HG02884 (cell line): ENCODE measurements around the gene ANKRD28.
A peak's percentile ranks its signal among the peaks of the same experiment; 100 is the strongest.

Experiments used
- ATAC-seq: cut with Tn5 transposase; IDR thresholded peaks from one replicate; pipeline ENCODE4 v1.9.1; 2021; ENCODE audit warnings: mild to moderate bottlenecking, moderate library complexity; ENCODE audit not compliant: unreplicated experiment

Gene ANKRD28

DNA sequence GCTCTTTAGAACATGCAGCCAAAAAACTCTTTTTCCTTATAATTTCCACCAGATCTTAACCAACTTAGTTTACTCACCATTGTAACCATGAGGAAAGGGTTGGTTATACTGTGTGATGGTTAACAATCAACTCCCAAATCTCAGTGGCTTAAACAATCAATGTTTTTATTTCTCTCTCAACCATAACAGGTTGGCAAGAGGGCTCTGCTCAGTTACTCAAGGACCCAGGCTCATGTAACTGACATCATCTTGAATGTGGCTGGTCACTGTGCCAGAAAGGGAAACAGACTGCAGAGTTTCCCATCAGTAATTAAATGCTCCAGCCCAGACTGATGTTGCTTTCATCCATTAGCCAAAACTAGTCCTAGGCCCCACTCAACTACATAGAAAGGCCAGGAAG lies 69.0 kb downstream of the ANKRD28 start:
- no peak for ATAC-seq

DNA sequence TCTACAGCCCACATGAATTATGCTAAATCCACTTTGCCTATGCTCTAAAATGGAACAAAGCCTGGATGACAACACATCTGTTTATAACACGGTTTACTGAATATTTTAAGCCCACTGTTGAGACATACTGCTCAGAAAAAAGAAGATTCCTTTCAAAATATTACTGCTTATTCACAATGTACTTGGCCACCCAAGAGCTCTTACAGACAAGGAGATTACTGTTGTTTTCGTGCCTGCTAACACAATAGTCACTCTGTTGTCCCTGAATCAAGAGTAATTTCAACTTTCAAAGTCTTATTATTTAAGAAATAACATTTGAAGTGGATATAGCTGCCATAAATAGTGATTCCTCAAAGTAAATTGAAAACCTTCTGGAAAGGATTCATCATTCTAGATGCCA lies 70.9 kb downstream of the ANKRD28 start:
- ATAC-seq = no peak

DNA sequence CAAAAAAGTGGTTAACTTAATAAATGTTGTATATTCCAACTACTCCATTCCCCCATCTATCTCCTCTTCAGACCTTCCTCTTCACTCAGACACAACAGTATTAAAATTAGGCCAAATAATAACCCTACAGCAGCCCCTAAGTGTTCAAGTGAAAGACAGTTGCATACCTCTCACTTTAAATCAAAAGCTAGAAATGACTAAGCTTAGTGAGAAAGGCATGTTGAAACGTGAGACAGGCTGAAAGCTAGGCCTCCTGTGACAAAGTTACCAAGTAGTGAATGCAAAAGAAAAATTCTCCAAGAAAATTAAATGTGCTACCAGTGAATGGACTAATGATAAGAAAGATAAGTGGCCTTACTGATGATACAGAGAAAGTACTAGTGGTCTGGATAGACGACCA lies 71.7 kb downstream of the ANKRD28 start:
- peak; percentile 93 for ATAC-seq

DNA sequence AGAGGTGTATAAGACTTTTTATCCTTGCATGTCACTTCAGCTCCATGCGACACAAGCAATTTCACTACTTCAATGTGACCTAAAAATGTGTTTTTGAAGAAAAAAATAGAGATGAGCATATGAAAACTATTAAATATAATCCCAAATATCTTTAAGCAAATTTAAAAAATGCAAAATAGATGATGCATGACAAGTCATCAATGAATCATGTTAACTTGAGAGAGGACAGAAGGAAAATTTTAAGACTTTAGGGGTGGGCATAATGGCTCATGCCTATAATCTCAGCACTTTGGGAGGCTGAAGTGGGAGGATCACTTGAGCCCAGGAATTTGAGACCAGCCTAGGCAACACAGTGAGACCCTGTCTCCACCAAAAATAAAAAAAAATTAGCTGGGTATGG lies 73.3 kb downstream of the ANKRD28 start:
- ATAC-seq = no peak

DNA sequence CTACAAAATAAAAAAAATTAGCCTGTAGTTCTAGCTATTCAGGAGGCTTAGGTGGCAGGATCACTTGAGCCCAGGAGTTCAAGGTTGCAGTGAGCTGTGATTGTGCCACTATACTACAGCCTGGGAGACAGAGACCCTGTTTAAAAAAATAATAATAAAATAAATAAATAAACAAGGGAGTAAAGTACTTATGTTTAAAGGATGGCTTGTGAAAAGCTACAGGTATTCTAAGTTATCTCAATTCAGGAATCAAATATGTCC lies 74.2 kb downstream of the ANKRD28 start:
- ATAC-seq = no peak

DNA sequence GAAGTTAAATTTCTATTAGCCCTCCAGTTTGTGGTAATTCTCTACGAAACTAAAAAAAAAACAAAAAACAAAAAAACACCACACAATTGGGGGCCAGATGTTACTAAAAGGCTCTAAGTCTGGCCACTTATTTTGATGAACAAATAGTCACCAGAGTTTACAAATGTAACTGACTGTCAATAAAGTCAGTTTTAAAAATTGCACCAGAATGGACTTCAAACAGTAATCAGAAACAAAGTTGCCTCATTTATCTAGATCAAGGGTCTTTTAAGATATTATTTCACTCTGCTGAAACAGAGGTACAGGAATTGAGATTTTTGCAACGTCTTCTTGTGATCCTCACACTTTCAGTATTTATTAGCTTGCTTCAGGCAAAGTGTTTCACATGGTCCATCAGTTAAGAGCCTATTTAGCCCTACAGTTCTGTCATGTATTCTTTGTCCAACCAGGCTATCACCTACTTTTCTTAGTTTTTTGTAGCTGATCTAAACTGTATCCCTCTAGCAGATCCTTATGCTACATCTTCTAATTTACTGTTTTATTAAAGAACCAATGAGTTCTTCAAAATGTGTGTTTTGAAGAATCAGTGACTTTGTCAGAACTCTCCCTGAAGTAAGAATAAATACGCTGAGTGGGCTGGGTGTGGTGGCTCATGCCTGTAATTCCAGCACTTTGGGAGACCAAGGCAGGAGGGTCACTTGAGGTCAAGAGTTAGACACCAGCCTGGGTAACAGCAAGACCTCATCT lies 74.7 kb downstream of the ANKRD28 start:
- ATAC-seq = no peak

DNA sequence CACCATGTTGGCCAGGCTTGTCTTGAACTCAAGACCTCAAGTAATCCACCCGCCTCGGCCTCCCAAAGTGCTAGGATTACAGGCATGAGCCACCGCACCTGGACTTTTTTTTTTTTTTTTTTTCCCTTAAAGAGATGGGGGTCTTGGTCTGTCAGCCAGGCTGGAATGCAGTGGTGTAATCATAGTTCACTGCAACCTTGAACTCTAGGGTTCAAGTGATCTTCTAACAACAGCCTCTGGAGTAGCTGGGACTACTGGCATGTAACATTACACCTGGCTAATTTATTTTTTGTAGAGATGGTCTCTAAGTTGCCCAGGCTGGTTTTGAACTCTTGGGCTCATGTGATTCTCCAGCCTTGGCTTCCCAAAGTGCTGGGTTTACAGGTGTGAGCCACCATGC lies 81.6 kb downstream of the ANKRD28 start:
- ATAC-seq = no peak

DNA sequence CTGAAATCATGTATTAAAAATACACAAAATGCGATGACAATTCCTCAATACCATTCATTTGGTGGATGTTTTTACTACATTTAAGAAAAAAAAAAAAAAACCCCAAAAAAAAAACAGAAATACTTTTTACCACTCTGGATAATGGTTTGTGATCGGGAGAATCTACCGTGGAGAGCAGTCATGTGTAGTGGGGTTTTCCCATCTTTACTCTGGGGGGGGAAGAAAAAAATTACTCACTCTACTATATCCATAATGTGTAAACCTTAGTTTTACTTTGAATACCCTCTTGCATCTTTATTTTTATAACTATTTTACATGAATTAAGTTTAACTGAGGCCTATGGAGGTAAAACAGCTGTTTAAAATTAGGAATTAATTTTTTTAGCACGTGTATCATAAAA lies 83.3 kb downstream of the ANKRD28 start:
- ATAC-seq = no peak

DNA sequence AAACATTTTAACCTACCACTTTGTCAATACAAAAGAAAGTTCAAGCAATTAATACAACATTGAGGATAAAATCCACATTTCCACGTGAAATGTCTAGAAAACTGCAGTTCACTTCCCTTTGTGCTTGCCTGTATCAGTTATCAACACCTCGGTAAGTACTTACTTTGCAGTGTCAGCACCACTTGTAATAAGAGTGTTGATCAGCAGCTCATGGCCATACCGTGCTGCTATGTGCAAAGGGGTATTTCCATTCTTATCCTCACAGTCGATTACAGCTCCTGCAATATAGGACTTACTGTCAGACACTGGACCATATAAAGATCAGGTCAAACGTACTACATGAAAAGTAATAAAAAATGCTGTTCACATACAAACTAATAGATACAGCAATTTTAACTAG lies 84.4 kb downstream of the ANKRD28 start:
- no peak for ATAC-seq

DNA sequence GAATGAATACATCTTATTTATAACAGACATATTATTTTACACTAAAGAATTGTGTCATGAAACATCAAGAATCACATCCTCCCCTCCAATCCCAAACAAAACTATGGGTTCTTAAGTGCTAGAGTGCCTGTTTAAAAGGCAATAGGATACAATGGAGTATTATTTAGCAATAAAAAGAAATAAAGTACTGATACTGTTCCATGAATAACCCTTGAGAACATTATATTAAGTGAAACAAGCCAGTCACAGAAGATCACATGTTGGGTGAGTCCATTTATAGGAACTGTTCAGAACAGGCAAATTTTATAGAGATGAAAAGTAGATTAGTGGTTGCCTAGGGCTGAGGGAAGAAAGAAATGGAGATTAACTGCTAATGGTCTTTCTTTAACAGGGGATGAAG lies 86.5 kb downstream of the ANKRD28 start:
- no peak for ATAC-seq

DNA sequence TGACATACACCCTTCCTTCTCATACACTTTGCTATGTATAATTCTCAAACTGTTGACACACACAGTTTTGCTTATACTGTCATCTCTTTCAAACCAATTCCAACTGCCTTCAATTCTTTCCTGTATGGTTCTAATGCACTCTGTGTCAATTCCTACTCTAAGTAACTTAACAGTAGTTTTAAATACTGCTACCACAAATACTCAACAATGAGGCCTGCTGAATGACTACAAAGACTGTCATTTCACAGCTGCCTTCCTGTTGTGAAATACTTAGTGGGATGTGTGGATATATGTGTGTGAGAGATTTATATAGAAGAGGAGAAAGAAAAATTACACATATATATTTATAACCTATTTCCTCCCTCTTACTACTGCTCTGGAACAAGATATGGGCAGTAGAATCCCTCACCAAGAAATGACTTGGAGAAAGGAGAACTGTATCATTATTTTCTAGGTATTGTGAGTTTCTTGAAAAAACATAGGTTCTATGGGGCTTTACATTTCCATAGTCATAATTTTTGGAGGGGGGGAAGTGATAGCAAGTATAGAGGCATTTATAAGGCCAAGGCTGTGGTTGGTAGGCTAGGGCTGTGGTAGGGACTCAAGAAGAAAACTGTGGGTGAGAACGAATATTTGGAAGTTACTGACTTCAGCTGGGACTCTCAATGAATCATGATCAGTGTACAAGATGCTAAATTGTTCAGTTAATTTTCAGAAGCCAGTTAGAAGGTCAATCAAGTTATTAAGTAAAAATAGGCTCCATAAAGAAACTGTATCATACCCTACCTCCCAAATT lies 88.7 kb downstream of the ANKRD28 start:
- ATAC-seq = no peak

DNA sequence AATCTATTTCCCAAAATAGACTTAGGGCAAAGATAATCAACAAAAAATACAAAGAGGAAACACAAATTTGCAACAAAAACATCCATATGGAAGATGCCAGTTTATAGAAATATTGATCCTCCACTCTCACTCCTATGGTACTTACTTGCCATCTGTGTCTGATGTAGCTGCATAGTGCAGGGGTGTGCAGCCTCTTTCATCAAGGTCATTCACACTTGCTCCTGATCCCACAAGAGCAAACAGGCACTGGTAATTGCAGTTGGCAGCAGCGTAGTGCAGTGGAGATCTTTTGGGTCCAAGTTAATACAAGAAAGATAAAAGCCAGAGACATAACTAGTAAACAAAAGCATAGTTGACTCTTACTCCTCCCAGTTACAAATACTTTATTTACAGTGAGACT lies 90.0 kb downstream of the ANKRD28 start:
- ATAC-seq = no peak

DNA sequence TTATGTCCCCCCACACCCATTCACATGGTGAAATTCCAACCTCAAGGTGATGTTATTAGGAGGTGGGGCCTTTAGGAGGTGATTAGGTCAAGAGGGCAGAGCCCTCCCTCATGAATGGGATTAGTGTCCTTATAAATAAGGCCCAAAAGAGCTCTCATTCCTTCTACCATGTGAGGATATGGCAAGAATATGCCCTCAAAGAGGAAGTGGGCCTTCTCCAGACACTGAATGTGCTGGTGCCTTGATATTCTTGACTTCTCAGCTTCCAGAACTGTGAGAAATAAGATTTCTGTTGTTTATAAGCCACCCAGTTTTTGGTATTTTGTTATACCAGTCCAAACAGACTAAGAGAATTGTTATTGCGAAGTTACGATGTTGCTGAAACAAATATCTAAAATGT lies 94.4 kb downstream of the ANKRD28 start:
- ATAC-seq = no peak

DNA sequence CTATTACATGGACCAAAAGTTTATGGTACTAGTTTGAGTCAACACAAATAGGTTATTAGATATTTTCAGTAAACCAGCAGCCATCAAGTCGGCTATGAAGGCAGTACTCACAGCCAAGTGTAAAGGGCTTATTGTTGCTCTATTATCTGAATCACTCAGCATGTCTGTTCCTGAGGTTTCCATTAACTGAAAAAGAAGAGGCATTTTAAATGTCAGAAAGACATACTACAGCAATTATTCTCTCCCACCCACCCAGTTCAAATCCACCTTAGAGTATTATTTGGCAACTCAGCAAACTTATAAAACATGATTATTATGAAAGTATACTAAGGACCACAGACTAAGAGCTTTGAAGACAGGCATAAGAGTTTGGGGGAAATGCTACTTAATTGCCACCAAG lies 103.2 kb downstream of the ANKRD28 start:
- no peak for ATAC-seq

DNA sequence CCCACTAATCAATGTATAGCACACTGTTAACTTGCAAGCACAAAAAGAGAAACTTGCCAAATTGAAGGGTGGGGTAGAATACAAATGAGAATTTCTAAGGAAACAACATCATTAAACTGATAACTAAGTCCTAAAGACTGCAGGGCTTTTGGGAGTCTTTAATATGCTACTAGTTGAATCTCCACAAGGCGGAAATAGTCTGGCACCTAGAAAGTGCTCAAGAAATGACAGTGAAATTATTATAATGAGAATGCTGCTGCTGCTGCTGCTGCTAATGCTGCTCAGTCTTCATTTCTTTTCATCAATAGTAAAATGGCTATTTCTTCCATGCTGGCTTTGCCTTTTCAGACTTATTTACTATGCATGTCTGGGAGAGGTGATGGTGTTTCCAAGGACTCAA lies 104.4 kb downstream of the ANKRD28 start:
- ATAC-seq = no peak

DNA sequence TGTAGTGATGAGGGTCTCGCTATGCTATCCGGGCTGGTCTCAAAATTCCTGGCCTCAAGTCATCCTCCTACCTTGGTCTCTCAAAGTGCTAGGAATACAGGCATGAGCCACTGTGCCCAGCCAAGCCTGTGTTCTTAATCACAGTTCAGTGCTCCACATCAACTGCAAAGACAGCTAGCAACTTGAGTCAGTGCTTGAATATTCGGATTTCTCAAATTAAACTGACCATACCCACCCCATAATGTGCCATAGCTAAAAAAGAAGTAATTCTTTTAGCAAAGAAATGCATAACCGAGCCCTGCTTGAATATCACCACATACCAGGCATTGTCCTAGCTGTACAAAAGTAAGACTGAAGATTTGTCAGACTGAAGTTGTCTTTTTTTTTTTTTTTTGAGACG lies 107.0 kb downstream of the ANKRD28 start:
- ATAC-seq = no peak

DNA sequence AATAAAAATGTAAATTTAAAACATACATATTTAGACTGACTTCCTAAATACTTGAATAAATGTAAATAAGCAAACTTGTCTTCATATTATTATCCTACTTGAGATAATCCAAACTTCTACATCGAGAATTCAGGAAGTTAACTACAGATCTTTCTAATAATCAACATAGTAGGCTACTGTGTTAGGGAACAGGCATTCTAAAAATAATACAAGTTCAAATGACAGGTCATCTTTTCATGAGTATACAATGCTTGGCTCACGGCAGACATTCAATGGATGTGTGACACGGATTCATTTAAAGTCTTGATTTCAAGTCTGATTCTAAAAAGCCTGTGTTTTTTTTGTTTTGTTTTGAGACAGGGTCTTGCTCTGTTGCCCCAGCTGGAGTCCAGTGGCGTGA lies 107.5 kb downstream of the ANKRD28 start:
- no peak for ATAC-seq

DNA sequence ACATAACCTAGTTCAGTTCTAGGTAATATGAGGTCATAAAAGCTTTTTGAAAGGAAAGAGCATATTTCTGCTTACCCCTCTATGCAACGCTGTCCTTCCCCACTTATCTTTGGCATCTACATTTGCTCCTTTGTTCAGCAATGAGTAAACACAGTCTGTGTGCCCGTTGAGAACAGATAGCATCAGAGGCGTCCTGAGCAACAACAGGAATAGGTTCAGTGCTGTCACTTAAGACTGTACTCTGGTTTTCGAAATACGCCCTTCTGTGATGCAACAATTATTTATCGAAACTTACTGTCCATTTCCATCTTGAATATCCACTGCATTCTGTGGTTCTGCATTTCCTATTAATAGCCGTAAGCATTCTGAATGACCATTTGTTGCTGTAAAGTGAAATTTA lies 111.9 kb downstream of the ANKRD28 start:
- ATAC-seq = no peak

DNA sequence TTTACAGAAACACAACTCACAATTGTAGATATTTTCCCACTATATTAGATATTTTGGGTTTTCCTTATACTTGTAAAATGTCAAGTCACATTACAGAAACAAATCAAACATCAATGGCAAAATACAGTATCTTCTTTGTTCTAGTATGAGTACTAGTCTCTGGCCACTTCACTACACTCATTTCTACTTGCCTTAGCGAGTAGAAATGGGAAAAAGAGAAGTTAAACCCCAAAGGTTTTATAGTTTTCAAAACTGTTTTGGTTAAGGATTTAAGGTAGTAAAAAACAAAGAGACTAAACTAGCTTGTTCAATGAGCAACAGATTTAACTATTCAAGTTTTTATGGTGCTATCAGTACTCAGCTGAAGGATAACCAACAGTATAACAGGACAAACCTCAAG lies 114.5 kb downstream of the ANKRD28 start:
- ATAC-seq = no peak

DNA sequence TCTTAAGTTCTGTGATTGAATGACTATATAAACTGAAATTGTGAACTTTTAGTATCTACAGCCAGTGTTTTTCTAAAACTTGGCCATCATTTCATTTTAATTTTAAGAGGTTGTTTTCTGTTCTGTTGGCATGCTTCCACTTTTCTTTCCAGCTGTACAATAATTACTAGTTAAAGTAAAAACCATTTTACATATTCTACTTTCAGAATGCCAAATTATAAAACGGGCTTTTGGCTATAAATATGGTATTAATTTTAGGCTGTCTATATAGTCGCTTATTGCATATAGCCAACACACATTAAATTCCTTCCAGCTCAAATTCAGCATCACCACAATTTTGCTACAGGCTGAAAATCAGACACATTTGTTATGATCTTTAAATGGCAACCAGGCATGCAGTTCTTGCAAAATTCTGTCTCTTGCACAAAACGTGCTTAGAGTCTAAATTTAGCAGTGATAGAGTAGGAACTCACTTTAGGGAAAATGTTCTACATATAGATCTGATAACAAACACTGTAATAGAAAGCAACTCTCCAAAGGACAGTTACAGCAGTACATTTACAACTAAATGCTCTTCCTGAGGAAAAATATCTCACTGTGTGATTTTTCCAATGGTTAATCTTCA lies 115.1 kb downstream of the ANKRD28 start:
- ATAC-seq = no peak

DNA sequence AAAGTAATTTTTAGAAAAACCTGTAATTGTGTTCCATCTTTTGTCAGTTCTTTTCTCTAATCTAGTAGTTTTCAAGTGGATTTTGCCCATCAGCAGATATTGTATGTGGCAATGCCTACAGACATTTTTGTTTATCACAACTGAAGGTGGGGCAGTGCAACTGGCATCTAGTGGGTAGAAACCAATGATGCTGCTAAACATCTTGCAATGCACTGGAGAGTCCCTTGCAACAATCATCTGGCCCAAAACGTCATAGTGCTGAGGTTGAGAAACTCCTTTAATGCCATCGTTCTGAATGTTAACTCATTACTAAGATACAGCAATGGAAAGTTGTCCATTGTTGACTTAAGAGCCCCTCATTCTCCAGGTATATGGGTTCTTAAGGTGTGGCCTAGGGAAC lies 116.1 kb downstream of the ANKRD28 start:
- ATAC-seq = no peak

DNA sequence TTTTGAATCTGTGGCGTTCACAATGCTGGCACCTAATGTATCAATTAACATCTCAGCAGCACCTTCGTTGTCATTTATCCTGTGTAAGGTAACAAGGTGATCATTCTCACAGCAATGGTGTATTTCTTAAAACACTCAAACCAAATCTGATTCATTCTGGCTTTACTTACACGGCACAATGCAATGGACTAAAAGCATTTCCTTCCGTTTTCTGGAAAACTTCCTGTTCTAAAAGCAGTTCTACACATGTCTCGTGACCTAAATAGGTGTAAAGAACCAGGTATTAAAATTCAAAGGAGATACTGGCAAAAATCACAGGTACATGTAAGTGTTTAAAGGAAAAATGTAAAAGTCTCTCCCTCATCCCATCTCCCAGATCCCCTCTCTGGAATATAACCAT lies 118.5 kb downstream of the ANKRD28 start:
- no peak for ATAC-seq
